Stimulated activated CD4-positive, alpha-beta T cell treated with anti-CD3 and anti-CD28 coated beads, Interleukin-12 subunit alpha, Interleukin-12 subunit beta, amount 100 ng/mL, for 48 hours (primary cell): ENCODE measurements around the gene SMIM38.

Experiments
- DNase-seq, 3 donors: peaks; one replicate each; pipeline ENCODE4 v3.0.0-alpha.2; 2020; ENCODE audit warnings: low read depth in 2 of 3, low spot score in 1 of 3

The SMIM38 gene

GRCh38 chr11:69201764-69202370 lies 46.1 kb downstream of the SMIM38 start:
- DNase-seq = no peak

DNA sequence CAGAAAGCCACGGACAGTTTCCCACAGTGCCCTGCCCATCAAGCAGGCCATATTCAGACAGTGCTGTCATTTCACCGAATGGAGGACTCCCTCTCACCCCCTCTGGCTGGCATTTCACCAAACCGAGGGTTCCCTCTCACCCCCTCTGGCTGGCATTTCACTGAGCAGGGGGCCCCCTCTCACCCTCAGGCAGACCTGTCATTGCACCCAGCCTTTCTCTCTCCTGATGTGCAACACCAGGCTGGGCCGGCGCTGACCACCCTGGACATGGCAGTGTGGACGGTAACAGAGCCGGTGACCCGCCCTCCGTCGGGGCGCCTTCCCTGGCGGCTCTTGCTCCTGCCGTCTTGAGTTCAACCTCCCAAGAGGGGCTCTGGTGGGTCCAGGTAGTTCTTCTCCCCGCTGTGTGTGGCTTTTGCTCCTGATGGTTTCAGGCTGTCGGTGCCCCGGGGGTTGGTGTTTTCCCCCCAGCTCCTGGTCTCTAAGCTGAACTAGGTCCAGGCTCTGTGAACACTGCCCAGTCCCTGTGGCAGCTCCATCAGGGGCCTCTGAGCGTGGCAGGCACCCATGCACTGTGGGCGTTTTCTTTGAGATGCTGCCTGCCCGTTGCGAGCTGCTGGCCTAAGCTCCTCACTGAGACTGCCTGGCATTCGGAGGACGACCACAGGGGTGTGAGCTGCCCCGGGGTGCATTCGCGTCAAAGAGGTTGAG lies 46.9 kb downstream of the SMIM38 start:
- DNase-seq = no peak

DNA sequence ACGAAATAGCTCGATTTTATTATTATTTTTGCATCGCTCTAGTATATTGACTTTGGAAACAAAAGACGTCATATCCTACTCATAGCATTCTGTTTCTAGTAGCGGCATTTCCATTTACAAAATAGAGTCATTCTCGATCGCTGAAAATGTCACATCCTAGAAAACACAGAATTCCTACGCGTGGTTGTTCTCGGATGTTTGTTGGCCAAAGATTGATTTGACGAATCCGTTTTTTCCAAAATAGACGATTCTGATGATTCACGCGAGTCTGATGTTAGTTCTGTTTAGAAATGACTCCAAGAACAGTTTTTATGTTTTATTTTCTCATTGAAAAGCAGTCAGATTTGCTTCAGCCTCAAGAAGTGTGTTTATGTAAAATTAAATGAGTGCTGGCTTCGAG lies 47.6 kb downstream of the SMIM38 start:
- no peak for DNase-seq

DNA sequence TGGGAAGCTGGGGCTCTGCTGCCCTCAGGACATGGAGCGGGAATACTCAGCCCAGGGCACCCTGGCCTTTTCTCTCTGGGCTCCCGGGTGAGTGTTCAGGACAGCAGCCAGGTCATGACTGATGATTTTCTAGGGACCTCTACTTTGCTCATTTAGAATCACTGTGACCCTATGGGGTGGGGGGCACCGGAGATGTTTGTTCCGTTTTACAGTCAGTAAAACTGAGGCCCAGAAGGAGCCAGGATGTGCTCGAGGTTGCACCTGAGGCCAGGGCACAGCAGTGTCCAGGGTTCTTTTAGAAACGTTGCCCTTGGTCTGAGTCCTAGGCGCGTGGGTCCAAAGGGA lies 48.1 kb downstream of the SMIM38 start:
- DNase-seq = no peak

DNA sequence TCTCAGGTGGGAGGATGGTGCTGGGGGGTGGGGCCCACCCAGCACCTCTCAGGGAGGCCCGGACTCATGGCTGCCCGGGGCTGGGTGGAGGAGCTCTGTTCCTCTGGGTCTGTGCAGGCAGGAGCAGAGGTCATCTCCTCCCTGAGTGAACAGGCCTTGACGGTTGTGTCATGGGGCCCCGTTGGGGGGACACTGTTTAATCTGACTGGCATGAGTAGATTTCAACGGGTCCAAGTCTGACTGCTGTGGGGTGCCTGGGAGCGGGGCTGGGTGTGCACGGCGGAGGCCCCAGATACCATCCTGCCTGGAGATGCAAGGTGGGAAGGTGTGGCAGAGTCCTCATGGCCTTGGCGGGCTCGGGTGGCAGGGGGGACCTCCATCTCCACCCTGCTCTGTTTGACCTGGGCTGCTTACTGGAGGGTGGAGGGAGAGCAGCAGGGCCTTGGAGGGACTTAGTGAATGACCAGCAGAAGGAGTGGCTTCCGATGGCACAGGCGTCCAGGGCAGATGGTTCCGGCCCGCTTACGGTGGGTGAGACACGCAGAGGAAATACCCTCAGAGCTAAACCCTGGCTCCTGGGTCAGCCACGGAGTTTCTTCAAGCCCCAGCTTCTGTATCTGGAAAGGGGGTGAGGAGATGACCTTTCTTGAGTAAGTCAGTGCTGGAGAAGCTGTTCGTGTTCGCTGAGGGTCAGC lies 48.7 kb downstream of the SMIM38 start:
- DNase-seq = no peak

- DNase-seq = no peak
Measured at GRCh38 chr11:69204941-69205742, 49.4 kb downstream of the SMIM38 start.
